H1 (cell line): Measurements from ENCODE around the gene CYTH1. TPM values are rescaled to one million over a fixed set of nuclear protein-coding genes. Genes with fewer than 3 reads are reported as not detected.

Experiments
- RNF2 ChIP-seq: fragments of 200-900, 300-1000 bp; sonication (generic); IDR thresholded peaks from 2 replicates; pipeline ENCODE4 v1.7.1; 2016; ENCODE audit warnings: borderline replicate concordance, low read depth, mild to moderate bottlenecking, antibody characterized with exemption, low read length; ENCODE audit not compliant: poor library complexity, severe bottlenecking; ENCODE audit errors: missing control alignments
- polyA plus RNA-seq, 7 experiments: library from polyadenylated mRNA; depleted of rRNA in 3 of 7; stranded (reverse) in 5 of 7; unstranded in 2 of 7; fragments of >200 nt in 5 of 7; fragments of 200-250 nt in 2 of 7; gene quantifications; 1 replicate in 5 of 7; 2 replicates in 1 of 7; 4 replicates in 1 of 7; pipeline versions ENCODE4 v1.2.1 to v1.2.3, GENCODE V29; 2011 to 2013; ENCODE audit warnings: missing spikeins in 2 of 7, mixed read lengths in 2 of 7
- total RNA-seq: library from RNA; stranded (reverse); fragmentation: NEBNext Ultra II Directional; extraction: Animal tissue kit (Norgen Biotek cat#: 25700); gene quantifications from 2 replicates; pipeline ENCODE4 v1.2.1, GENCODE V29; 2021

CYTH1 gene
- total and polyA plus RNA-seq, 2 of the 8 experiments (the other 6 are each of a cell fraction or from before 2014, with no cell fraction given): 12.8 to 14.8 TPM

GRCh38 chr17:78722246-78722761, 59.8 kb downstream of the CYTH1 start (continued):
- TF ChIP-seq RNF2: no peak
